K562 (cell line): ENCODE data around the gene KTI12. TPM values are rescaled to one million over a fixed set of nuclear protein-coding genes. Genes with fewer than 3 reads are reported as not detected.

ENCODE experiments used
- ADNP ChIP-seq: fragments of 200-800 bp; sonication (Bioruptor generic); IDR thresholded peaks from 2 replicates; pipeline ENCODE4 v1.6.1; 2016; ENCODE audit warnings: missing genetic modification characterization, missing compliant biosample characterization
- BRD9 ChIP-seq: fragments of 450-650 bp; IDR thresholded peaks from 2 replicates; pipeline ENCODE4 v1.6.1; 2018; ENCODE audit warnings: low read depth; ENCODE audit not compliant: partially characterized antibody
- E2F3 ChIP-seq: fragments of 250-450 bp; sonication (Bioruptor Pico); IDR thresholded peaks from 2 replicates; pipeline ENCODE4 v1.4.0; 2020; ENCODE audit warnings: mild to moderate bottlenecking
- FOXA3 ChIP-seq, 2 experiments: fragments of 450-650 bp in 1 of 2; sonication (generic) in 1 of 2; formaldehyde crosslinking; IDR thresholded peaks in 1 of 2; conservative IDR thresholded peaks in 1 of 2; 2 replicates each; pipeline versions ENCODE4 v1.4.0 to v1.8.0; 2020 to 2022; ENCODE audit warnings: mild to moderate bottlenecking in 2 of 2, missing genetic modification reagents in 1 of 2
- RBM34 ChIP-seq: fragments of 200-400 bp; formaldehyde crosslinking; IDR thresholded peaks from 2 replicates; pipeline ENCODE4 v1.6.1; 2018; ENCODE audit warnings: low read length, borderline replicate concordance; ENCODE audit not compliant: insufficient read depth
- SMAD1 ChIP-seq: fragments of 150-350 bp; IDR thresholded peaks from 2 replicates; pipeline ENCODE4 v1.6.1; 2014; ENCODE audit warnings: low read length, low read depth; ENCODE audit not compliant: partially characterized antibody
- SMAD3 ChIP-seq: fragments of 450-650 bp; formaldehyde crosslinking; conservative IDR thresholded peaks from 2 replicates; pipeline ENCODE4 v1.4.0; 2020; ENCODE audit warnings: mild to moderate bottlenecking
- SMARCA4 ChIP-seq: fragments of 450-650 bp; IDR thresholded peaks from 2 replicates; pipeline ENCODE4 v1.6.1; 2016
- SPI1 ChIP-seq: IDR thresholded peaks from 2 replicates; pipeline ENCODE4 v1.6.1; 2011; ENCODE audit warnings: low read depth, low read length, control low read depth, borderline replicate concordance
- SRF ChIP-seq, 2 experiments: fragments of 250-450, 450-650 bp in 1 of 2; sonication (Bioruptor Pico) in 1 of 2; sonication (generic) in 1 of 2; formaldehyde crosslinking; IDR thresholded peaks; 2 replicates each; pipeline versions ENCODE4 v1.5.0 to v1.5.1; 2020 to 2022; ENCODE audit warnings: mild to moderate bottlenecking in 1 of 2, missing genetic modification reagents in 1 of 2
- SRSF3 ChIP-seq: fragments of 200-400 bp; formaldehyde crosslinking; IDR thresholded peaks from 2 replicates; pipeline ENCODE4 v1.6.1; 2016; ENCODE audit warnings: mild to moderate bottlenecking, low read length, moderate library complexity; ENCODE audit not compliant: insufficient read depth
- SUPT5H ChIP-seq: fragments of 450-650 bp; IDR thresholded peaks from 2 replicates; pipeline ENCODE4 v1.6.1; 2016
- ZBTB7A ChIP-seq: IDR thresholded peaks from 2 replicates; pipeline ENCODE4 v1.6.1; 2011; ENCODE audit warnings: low read depth, mild to moderate bottlenecking, low read length, moderate library complexity, borderline replicate concordance; ENCODE audit not compliant: control insufficient read depth
- ZNF398 ChIP-seq: fragments of 250-450 bp; sonication (Bioruptor Pico); IDR thresholded peaks from 2 replicates; pipeline ENCODE4 v1.8.0; 2021; ENCODE audit warnings: moderate library complexity, mild to moderate bottlenecking, inconsistent platforms
- ZNF436 ChIP-seq: fragments of 250-450, 450-650 bp; sonication (Bioruptor Pico); formaldehyde crosslinking; IDR thresholded peaks from 2 replicates; pipeline ENCODE4 v1.7.0; 2020; ENCODE audit warnings: mild to moderate bottlenecking
- ZNF518B ChIP-seq: fragments of 250-450 bp; sonication (Bioruptor Pico); IDR thresholded peaks from 2 replicates; pipeline ENCODE4 v1.5.0; 2021; ENCODE audit warnings: mild to moderate bottlenecking, moderate library complexity
- ZNF551 ChIP-seq: fragments of 250-450 bp; sonication (Bioruptor Pico); IDR thresholded peaks from 2 replicates; pipeline ENCODE4 v1.5.0; 2021; ENCODE audit warnings: mild to moderate bottlenecking, moderate library complexity
- ZNF584 ChIP-seq: fragments of 200-800 bp; sonication (Bioruptor generic); IDR thresholded peaks from 2 replicates; pipeline ENCODE4 v1.6.1; 2016; ENCODE audit warnings: low read depth, mild to moderate bottlenecking, missing genetic modification characterization, missing compliant biosample characterization
- polyA plus RNA-seq, 8 experiments: library from polyadenylated mRNA; depleted of rRNA in 4 of 8; stranded (reverse) in 5 of 8; unstranded in 3 of 8; fragments of >200 nt; fragmentation: Nextera tagmentation in 2 of 8; fragmentation: Illumina TruSeq in 1 of 8; extraction: Ambion mirVana in 2 of 8; extraction: Trizol in 1 of 8; gene quantifications; 2 replicates each; pipeline versions ENCODE4 v1.2.1 to v1.2.3, GENCODE V29; 2011 to 2014; ENCODE audit warnings: inconsistent platforms in 1 of 8, missing spikeins in 1 of 8
- total RNA-seq, 7 experiments: library from RNA; depleted of rRNA in 6 of 7; stranded (reverse); fragments of >200 nt in 6 of 7; fragmentation: Illumina TruSeq in 2 of 7; extraction: Trizol in 2 of 7; gene quantifications; 2 replicates each; pipeline versions ENCODE4 v1.2.1 to v1.2.3, GENCODE V29; 2011 to 2021; ENCODE audit warnings: low replicate concordance in 1 of 7
- TF ChIP-seq, protein P1 (sequence below): fragments of 200-800 bp; sonication (Bioruptor generic); IDR thresholded peaks from 2 replicates; pipeline ENCODE4 v1.6.1; 2017; ENCODE audit warnings: missing genetic modification characterization, missing compliant biosample characterization
- TF ChIP-seq, protein P2 (sequence below): fragments of 250-450 bp; sonication (Bioruptor Pico); IDR thresholded peaks from 2 replicates; pipeline ENCODE4 v1.5.0; 2021

Gene KTI12
- total and polyA plus RNA-seq, 9 of the 15 experiments (the other 6 are each of a cell fraction or from before 2014, with no cell fraction given): 3.1 to 22.8 (median 11.6) TPM

- no peak for TF ChIP-seq ZNF518B
- TF ChIP-seq ZNF584 (CRISPR knock-in tag): peak; percentile 15; the same call in 1 of the 2 replicates
- TF ChIP-seq SMAD3 (CRISPR knock-in tag): 0 out of 2 replicates have a peak, but pooled peaks have one; percentile 23
- no peak for TF ChIP-seq ADNP (tag)
- peak; percentile 72 for TF ChIP-seq SMAD1
- 0 out of 2 replicates have a peak, but pooled peaks have one; percentile 24 for TF ChIP-seq ZNF436 (CRISPR knock-in tag)
- no peak for TF ChIP-seq SRF (CRISPR knock-in tag; IDR thresholded peaks at IDR 0.05)
- peak; percentile 60; the same call in 1 of the 2 replicates for TF ChIP-seq SMARCA4
- TF ChIP-seq, protein P1, sequence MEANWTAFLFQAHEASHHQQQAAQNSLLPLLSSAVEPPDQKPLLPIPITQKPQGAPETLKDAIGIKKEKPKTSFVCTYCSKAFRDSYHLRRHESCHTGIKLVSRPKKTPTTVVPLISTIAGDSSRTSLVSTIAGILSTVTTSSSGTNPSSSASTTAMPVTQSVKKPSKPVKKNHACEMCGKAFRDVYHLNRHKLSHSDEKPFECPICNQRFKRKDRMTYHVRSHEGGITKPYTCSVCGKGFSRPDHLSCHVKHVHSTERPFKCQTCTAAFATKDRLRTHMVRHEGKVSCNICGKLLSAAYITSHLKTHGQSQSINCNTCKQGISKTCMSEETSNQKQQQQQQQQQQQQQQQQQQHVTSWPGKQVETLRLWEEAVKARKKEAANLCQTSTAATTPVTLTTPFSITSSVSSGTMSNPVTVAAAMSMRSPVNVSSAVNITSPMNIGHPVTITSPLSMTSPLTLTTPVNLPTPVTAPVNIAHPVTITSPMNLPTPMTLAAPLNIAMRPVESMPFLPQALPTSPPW (CRISPR knock-in tag): peak; percentile 62
- TF ChIP-seq E2F3 (CRISPR knock-in tag): no peak
- no peak for TF ChIP-seq ZNF551 (CRISPR knock-in tag)
- peak; percentile 52; the same call in 1 of the 2 replicates for TF ChIP-seq SPI1
- TF ChIP-seq ZNF398 (CRISPR knock-in tag): no peak
- peak; percentile 92 for TF ChIP-seq SUPT5H
- no peak for TF ChIP-seq RBM34
- 0 out of 4 replicates have a peak, but pooled peaks of 1 of the 2 experiments have one; percentile 14 for TF ChIP-seq FOXA3 (CRISPR knock-in tag; conservative IDR thresholded peaks at IDR 0.05 in 1 of 2, IDR thresholded peaks at IDR 0.05 in 1 of 2)
- TF ChIP-seq BRD9: peak; percentile 86
- peak; percentile 69; the same call in 1 of the 2 replicates for TF ChIP-seq ZBTB7A
- TF ChIP-seq SRSF3: no peak
- TF ChIP-seq, protein P2, sequence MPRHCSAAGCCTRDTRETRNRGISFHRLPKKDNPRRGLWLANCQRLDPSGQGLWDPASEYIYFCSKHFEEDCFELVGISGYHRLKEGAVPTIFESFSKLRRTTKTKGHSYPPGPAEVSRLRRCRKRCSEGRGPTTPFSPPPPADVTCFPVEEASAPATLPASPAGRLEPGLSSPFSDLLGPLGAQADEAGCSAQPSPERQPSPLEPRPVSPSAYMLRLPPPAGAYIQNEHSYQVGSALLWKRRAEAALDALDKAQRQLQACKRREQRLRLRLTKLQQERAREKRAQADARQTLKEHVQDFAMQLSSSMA: peak; percentile 85
These were observed 21.7 kb upstream of the KTI12 start, which contains the start of gene TXNDC12 (continued) for GRCh38 chr1:52055066-52055865.
